OCI-LY3 (cell line): ENCODE data around the gene NUP93.

Experiments
- H2AFZ ChIP-seq: fragments of 200-600, 300-600 bp; shearing (Covaris generic); 2 replicates; pipeline ENCODE4 v1.6.0; 2014; ENCODE audit warnings: antibody characterized with exemption, low read depth, low read length
- H3K27ac ChIP-seq: fragments of 200-600, 300-600 bp; sonication (generic); 2 replicates; pipeline ENCODE4 v1.5.1; 2014; ENCODE audit warnings: mild to moderate bottlenecking, low read length, moderate library complexity, mixed read lengths
- H3K27me3 ChIP-seq: fragments of 200-600, 300-600 bp; sonication (generic); 2 replicates; pipeline ENCODE4 v1.6.1; 2014; ENCODE audit warnings: low read depth, low read length, mixed read lengths
- H3K36me3 ChIP-seq: fragments of 200-600, 300-600 bp; sonication (generic); replicated peaks from 2 replicates; pipeline ENCODE3; 2014; ENCODE audit warnings: low read depth, low read length, mixed read lengths
- H3K4me1 ChIP-seq: fragments of 300-600, 200-600 bp; sonication (generic); 2 replicates; pipeline ENCODE4 v1.6.1; 2014; ENCODE audit warnings: low read length, mixed read lengths
- H3K4me2 ChIP-seq: fragments of 200-600, 300-600 bp; sonication (generic); 2 replicates; pipeline ENCODE4 v1.6.1; 2014; ENCODE audit warnings: low read length, mixed read lengths
- H3K4me3 ChIP-seq: fragments of 300-600, 200-600 bp; sonication (generic); 2 replicates; pipeline ENCODE4 v1.5.1; 2014; ENCODE audit warnings: antibody characterized with exemption, mild to moderate bottlenecking, low read length, moderate library complexity
- H3K79me2 ChIP-seq: fragments of 300-600, 200-600 bp; shearing (Covaris generic); 2 replicates; pipeline ENCODE4 v1.6.1; 2014; ENCODE audit warnings: mild to moderate bottlenecking, low read length, mixed read lengths
- H3K9ac ChIP-seq: fragments of 300-600, 200-600 bp; shearing (Covaris generic); 2 replicates; pipeline ENCODE4 v1.6.0; 2014; ENCODE audit warnings: mild to moderate bottlenecking, low read length, moderate library complexity
- H3K9me3 ChIP-seq: fragments of 200-600, 300-600 bp; shearing (Covaris generic); 2 replicates; pipeline ENCODE4 v1.6.1; 2014; ENCODE audit warnings: low read length, mixed read lengths; ENCODE audit not compliant: insufficient read depth
- H4K20me1 ChIP-seq: fragments of 200-600, 300-600 bp; sonication (generic); 2 replicates; pipeline ENCODE4 v1.6.1; 2016; ENCODE audit warnings: low read length, mixed read lengths; ENCODE audit not compliant: insufficient read depth
- EZH2phosphoT487 ChIP-seq: fragments of 200-600 bp; shearing (Covaris generic); IDR thresholded peaks from 2 replicates; pipeline ENCODE4 v1.6.1; 2018; ENCODE audit warnings: antibody characterized with exemption, mixed run types, low read depth
- TF ChIP-seq, protein P1 (sequence below): fragments of 200-600, 300-600 bp; sonication (generic); IDR thresholded peaks from 2 replicates; pipeline ENCODE4 v1.5.1; 2014; ENCODE audit warnings: antibody characterized with exemption, low read length, low read depth

NUP93 gene

DNA sequence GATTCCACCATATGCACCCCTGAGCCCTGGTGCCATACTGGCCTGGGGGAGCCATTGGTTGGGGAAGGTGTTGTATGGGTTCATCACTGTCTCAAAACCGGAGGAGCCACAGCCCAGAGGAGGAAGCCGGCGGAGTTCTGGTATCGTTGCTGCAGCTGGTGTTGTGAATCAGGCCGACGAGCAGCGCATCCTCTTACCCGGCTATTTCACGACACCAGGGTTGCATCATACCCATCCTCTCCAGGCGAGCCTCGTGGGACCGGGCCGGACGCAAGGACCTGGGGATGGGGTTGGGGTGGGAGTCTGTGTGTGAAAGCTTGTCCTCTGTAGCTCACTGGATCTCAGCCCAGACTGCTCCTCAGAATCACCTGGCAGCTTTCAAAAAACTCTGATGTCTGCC, 128.4 kb downstream of the NUP93 start:
- H3K9me3 ChIP-seq, result no peaks in the 10 kb centered on the region
- no peaks in the 10 kb centered on the region for H3K79me2 ChIP-seq
- peak overlapping the region; percentile 12; the same call in 1 of the 2 replicates for H3K27ac ChIP-seq
- peak overlapping the region; percentile 49; the same call in 1 of the 2 replicates for H3K9ac ChIP-seq
- TF ChIP-seq EZH2phosphoT487, result no peak
- H4K20me1 ChIP-seq, result no peaks in the 10 kb centered on the region
- peak overlapping the region; percentile 72 for H2AFZ ChIP-seq
- peaks cover 60% of the 10 kb centered on the region for H3K4me1 ChIP-seq
- peak overlapping the region; percentile 42 for H3K4me3 ChIP-seq
- no peaks in the 10 kb centered on the region for H3K36me3 ChIP-seq
- peak overlapping the region; percentile 63 for H3K4me2 ChIP-seq
- H3K27me3 ChIP-seq, result no peaks in the 10 kb centered on the region

DNA sequence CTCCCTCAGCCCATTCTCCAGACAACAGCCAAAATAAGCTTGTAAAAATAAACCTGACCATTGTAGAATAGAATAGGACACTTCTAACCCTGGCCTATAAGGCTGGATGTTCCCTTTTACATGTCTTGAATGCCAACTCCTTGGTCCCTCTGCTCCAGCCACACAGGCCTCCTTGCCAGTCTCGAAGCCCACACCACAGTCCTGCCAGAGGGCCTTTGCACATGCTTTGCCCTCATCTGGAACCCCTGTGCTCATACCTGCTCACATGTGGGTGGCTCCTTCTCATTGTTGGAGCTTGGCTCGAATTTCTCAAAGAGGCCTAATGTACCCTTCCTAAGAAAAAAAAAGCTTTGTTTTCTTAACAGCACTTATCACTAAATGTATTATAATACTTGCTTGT, 129.7 kb downstream of the NUP93 start:
- peak overlapping the region; percentile 75 for H3K4me2 ChIP-seq
- TF ChIP-seq, protein P1, sequence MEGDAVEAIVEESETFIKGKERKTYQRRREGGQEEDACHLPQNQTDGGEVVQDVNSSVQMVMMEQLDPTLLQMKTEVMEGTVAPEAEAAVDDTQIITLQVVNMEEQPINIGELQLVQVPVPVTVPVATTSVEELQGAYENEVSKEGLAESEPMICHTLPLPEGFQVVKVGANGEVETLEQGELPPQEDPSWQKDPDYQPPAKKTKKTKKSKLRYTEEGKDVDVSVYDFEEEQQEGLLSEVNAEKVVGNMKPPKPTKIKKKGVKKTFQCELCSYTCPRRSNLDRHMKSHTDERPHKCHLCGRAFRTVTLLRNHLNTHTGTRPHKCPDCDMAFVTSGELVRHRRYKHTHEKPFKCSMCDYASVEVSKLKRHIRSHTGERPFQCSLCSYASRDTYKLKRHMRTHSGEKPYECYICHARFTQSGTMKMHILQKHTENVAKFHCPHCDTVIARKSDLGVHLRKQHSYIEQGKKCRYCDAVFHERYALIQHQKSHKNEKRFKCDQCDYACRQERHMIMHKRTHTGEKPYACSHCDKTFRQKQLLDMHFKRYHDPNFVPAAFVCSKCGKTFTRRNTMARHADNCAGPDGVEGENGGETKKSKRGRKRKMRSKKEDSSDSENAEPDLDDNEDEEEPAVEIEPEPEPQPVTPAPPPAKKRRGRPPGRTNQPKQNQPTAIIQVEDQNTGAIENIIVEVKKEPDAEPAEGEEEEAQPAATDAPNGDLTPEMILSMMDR, result no peak
- no peak for TF ChIP-seq EZH2phosphoT487

DNA sequence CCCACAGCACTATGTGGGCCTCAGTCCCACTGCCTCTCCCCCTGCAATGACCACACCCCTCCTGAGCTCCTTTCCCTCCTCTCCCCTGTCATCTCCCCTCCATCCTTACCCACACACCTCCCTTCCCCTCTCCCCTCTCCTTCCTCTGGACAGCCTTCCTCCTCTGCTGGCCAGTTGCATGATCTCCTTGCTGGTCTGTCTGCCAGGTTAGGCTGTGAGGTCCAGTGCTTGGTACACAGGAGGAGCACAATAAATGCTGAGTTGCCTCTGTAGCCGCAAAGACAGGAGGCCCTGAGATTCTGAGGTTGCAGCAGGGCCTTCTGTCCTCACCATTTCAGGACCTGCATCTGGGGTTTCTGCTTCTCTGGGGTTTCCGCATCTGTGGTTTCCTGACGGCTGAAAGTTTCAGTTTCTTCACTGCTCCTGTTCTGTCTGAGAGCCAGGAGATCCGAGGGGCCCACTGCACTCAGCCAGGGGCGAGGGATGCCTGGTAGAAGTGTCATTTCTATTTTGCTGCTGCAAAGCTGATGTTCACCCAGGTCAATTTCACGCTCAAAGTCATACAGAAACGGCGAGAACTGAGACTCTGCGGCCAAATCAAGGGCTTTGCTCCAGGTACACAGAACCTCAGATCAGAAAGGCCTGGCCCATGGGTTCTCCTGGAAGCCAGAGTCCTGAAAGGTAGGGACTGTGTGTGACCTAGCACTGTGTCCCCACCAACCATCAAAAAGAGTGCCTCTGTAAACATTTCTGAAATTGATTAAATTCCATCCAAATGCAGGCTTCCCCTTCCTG, 130.5 kb downstream of the NUP93 start:
- H4K20me1 ChIP-seq, result no peaks in the 10 kb centered on the region
- H3K27ac ChIP-seq, result peak overlapping the region; percentile 90
- peak overlapping the region; percentile 59 for H3K9ac ChIP-seq
- no peaks in the 10 kb centered on the region for H3K27me3 ChIP-seq
- H3K4me2 ChIP-seq, result peak overlapping the region; percentile 75
- peaks cover 60% of the 10 kb centered on the region for H3K4me1 ChIP-seq
- no peaks in the 10 kb centered on the region for H3K9me3 ChIP-seq
- H2AFZ ChIP-seq, result no peak overlapping the region
- H3K36me3 ChIP-seq, result no peaks in the 10 kb centered on the region
- H3K79me2 ChIP-seq, result no peaks in the 10 kb centered on the region
- H3K4me3 ChIP-seq, result peak overlapping the region; percentile 49
- TF ChIP-seq EZH2phosphoT487, result no peak

More for the DNA sequence above, 129.7 kb downstream of the NUP93 start:
- H3K9me3 ChIP-seq, result no peaks in the 10 kb centered on the region
- H3K9ac ChIP-seq, result peak overlapping the region; percentile 59
- H3K27me3 ChIP-seq, result no peaks in the 10 kb centered on the region
- H3K36me3 ChIP-seq, result no peaks in the 10 kb centered on the region
- no peaks in the 10 kb centered on the region for H3K79me2 ChIP-seq
- H3K4me3 ChIP-seq, result peak overlapping the region; percentile 49
- H2AFZ ChIP-seq, result no peak overlapping the region
- H4K20me1 ChIP-seq, result no peaks in the 10 kb centered on the region
- H3K27ac ChIP-seq, result peak overlapping the region; percentile 90
- H3K4me1 ChIP-seq, result peaks cover 60% of the 10 kb centered on the region

DNA sequence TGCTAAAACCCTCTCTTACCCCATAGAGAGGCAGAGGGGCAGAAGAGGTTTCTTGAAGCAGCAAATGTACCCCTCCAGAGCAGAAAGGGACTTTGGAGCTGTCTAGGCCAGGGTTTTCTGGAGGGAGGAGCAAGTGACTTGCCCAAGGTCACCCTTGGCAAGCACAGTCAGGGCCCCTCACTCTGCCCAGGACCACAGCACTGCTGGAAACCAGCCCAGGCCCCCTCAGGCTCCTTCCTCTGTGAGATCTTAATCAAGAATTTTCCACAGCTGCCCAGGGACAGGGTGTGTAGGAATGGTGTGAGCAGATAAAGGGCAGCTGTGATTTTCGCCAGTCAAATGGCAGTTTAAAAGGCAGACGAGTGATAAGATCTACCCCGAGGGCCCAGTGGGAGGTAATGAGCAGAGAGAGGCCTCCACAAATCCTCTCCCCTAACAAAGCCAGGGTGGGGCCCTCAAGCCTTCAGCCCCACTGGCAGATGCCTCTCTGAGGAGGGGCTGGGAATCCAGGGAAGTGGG, 131.2 kb downstream of the NUP93 start:
- Histone ChIP-seq H3K4me2 (peak overlapping the region; percentile 75), H3K9ac (peak overlapping the region; percentile 59), H4K20me1 (no peaks in the 10 kb centered on the region), H3K4me1 (peaks cover 60% of the 10 kb centered on the region), H3K36me3 (no peaks in the 10 kb centered on the region), H3K27ac (peak overlapping the region; percentile 90), H3K9me3 (no peaks in the 10 kb centered on the region), H3K79me2 (no peaks in the 10 kb centered on the region), H3K4me3 (peak overlapping the region; percentile 49; the same call in 1 of the 2 replicates), H3K27me3 (no peaks in the 10 kb centered on the region), H2AFZ (no peak overlapping the region)
- TF ChIP-seq, protein P1, result no peak
- TF ChIP-seq EZH2phosphoT487, result no peak

DNA sequence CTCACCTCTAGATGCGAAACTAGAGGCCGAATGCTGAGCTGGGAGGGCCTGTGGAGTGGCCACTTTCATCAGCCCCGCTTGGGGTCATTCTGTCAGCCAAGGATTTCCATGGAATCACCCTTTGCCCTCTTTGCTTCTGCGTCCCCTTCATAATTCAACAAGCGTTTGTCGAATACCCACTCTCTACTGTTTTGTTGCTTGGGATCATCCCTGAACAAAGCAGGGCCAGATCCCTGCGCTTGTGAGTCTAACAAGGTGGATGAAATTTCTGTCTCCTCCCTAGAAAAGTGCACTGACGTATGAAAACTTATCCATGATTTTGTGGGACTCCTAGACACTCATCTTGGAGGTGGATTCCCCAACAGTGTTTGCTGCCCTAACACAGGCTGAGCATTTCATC, 131.8 kb downstream of the NUP93 start:
- H3K4me3 ChIP-seq, result no peak overlapping the region
- no peaks in the 10 kb centered on the region for H3K36me3 ChIP-seq
- no peak overlapping the region for H2AFZ ChIP-seq
- H3K27me3 ChIP-seq, result no peaks in the 10 kb centered on the region
- H3K9ac ChIP-seq, result peak overlapping the region; percentile 59; the same call in 1 of the 2 replicates
- peak overlapping the region; percentile 90; the same call in 1 of the 2 replicates for H3K27ac ChIP-seq
- no peak overlapping the region for H3K4me2 ChIP-seq
- H3K4me1 ChIP-seq, result peaks cover 60% of the 10 kb centered on the region
- H3K9me3 ChIP-seq, result no peaks in the 10 kb centered on the region
- H3K79me2 ChIP-seq, result no peaks in the 10 kb centered on the region
- no peaks in the 10 kb centered on the region for H4K20me1 ChIP-seq
- no peak for TF ChIP-seq EZH2phosphoT487
- TF ChIP-seq, protein P1, result no peak
